ENCODE data around the gene POU2F2.

Gene POU2F2

GRCh38 chr19:42150364-42150763, 18.1 kb upstream of the POU2F2 start:
- peaks cover 73% of the 10 kb centered on the region for H3K27me3 Mint-ChIP-seq
- peaks cover 37% of the 10 kb centered on the region for H3K4me1 Mint-ChIP-seq
- H3K27ac Mint-ChIP-seq = no peak overlapping the region
- CTCF ChIA-PET = interaction anchor here (1.4 kb wide), 1 partner anchor 42 kb away, joined by 3 read pairs; no protein-coding TSS in a partner anchor
- no peak overlapping the region for H3K4me3 Mint-ChIP-seq
- no peak for DNase-seq
- no peaks in the 10 kb centered on the region for H3K36me3 Mint-ChIP-seq
- H3K9me3 Mint-ChIP-seq = no peaks in the 10 kb centered on the region

DNA sequence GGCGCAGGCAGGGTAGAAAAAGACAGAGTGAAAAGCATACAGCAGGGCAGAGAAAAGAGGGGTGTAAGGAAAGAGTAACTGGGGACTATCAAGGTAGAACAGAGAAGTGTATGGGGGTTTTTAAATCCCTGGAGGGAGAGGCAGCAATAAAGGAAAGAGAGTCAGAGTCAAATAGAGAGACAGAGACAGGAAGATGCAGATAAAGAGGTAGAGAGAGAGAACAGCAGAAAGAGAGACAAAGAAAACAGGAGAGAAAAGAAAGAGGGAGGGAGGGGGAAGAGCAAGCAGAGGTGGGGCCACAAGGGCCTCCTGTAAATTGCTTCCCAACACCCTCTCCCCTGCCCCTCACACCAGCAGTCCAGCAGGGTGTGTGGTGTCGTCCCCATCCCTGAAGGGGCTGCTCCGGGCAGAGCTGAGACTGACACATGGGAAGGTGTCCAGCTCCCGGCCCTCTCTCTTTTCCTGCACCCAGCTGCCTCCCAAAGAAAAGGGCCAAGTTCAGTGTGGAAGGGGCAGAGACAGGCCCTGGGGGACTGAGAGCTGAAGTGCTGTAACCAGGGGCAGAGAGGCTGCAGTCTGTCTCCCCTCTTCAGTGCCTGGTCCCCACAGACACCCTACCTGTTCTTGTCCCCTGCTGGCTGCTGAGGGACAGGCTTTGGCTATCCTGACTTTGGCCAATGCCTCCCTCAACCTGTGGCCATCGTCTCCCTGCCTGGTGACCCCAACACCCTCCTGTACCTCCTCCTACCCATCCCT, 17.4 kb upstream of the POU2F2 start:
- H3K4me3 Mint-ChIP-seq = no peak overlapping the region
- H3K9me3 Mint-ChIP-seq = no peaks in the 10 kb centered on the region
- peaks cover 69% of the 10 kb centered on the region for H3K27me3 Mint-ChIP-seq
- no peak for DNase-seq
- peaks cover 29% of the 10 kb centered on the region for H3K4me1 Mint-ChIP-seq
- CTCF ChIA-PET = interaction anchor here (0.7 to 1.4 kb wide), 2 partner anchors 9 to 41 kb away, joined by 3 read pairs; no protein-coding TSS in a partner anchor
- H3K36me3 Mint-ChIP-seq = no peaks in the 10 kb centered on the region
- no peak overlapping the region for H3K27ac Mint-ChIP-seq

- no peak overlapping the region for H3K27ac Mint-ChIP-seq
- peak; percentile 48 for DNase-seq
- H3K4me1 Mint-ChIP-seq = peaks cover 21% of the 10 kb centered on the region
- peaks cover 58% of the 10 kb centered on the region for H3K27me3 Mint-ChIP-seq
- no peak overlapping the region for H3K4me3 Mint-ChIP-seq
- CTCF ChIA-PET = interaction anchor here (0.6 kb wide), 1 partner anchor 16 kb away, joined by 3 read pairs; no protein-coding TSS in a partner anchor
- H3K9me3 Mint-ChIP-seq = no peaks in the 10 kb centered on the region
- no peaks in the 10 kb centered on the region for H3K36me3 Mint-ChIP-seq
These were observed 16.0 kb upstream of the POU2F2 start for GRCh38 chr19:42148266-42148665.

DNA sequence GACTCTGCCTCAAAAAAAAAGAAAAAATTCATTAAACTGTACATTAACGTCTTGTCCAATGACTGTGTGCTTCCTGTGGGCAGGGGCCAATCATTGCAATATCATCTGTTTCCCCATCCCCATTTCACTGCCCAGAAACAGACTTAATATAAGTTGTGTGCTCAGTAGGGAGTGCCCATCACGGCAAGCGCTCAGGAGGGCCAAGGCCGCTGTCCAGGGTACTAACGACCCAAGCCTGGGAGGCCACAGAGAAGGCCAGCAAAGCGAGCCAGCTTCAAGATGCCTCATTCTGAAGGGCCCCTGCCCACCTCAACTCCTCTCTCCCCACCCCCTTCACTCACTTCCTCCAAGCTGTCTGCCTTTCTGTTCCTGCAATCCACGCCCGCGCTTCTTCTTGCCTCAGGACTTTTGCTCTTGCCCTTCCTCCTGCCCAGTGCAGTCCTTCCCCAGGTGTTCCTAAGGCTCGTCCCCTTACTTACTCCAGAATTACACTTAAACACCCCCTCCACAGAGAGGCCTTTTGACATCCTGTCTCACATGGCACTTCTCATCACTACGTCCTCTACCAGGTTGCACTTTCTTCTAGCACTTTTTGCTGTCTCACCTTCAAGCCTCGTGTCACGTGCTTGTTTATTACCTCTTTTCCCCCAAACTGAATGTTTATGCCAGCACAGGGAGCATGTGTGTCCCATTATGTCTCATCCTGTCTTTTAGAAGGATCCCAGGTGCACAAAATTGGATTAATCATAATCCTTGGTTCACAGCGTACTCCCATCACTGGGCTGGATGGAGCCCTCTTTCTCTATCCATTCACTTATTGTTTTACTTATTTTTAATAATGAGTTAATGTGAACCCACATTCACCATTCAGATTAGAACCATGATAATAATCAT, 11.3 kb upstream of the POU2F2 start:
- H3K9me3 Mint-ChIP-seq = no peaks in the 10 kb centered on the region
- H3K4me3 Mint-ChIP-seq = no peak overlapping the region
- CTCF ChIA-PET = interaction anchor here (1.4 kb wide), 1 partner anchor 50 kb away, joined by 3 read pairs; no protein-coding TSS in a partner anchor
- peak; percentile 40 for DNase-seq
- peaks cover 41% of the 10 kb centered on the region for H3K27me3 Mint-ChIP-seq
- H3K27ac Mint-ChIP-seq = no peak overlapping the region
- H3K4me1 Mint-ChIP-seq = peaks cover 13% of the 10 kb centered on the region
- no peaks in the 10 kb centered on the region for H3K36me3 Mint-ChIP-seq

GRCh38 chr19:42140125-42140754, 8.0 kb upstream of the POU2F2 start:
- no peak overlapping the region for H3K27ac Mint-ChIP-seq
- CTCF ChIA-PET = interaction anchor here (0.6 to 2.3 kb wide), 7 partner anchors 9 to 91 kb away, joined by 3 to 7 read pairs (median 3); no protein-coding TSS in a partner anchor
- DNase-seq = peak; percentile 72
- no peaks in the 10 kb centered on the region for H3K9me3 Mint-ChIP-seq
- no peak overlapping the region for H3K4me3 Mint-ChIP-seq
- peaks cover 27% of the 10 kb centered on the region for H3K27me3 Mint-ChIP-seq
- peaks cover 16% of the 10 kb centered on the region for H3K4me1 Mint-ChIP-seq
- H3K36me3 Mint-ChIP-seq = peaks cover 4% of the 10 kb centered on the region

DNA sequence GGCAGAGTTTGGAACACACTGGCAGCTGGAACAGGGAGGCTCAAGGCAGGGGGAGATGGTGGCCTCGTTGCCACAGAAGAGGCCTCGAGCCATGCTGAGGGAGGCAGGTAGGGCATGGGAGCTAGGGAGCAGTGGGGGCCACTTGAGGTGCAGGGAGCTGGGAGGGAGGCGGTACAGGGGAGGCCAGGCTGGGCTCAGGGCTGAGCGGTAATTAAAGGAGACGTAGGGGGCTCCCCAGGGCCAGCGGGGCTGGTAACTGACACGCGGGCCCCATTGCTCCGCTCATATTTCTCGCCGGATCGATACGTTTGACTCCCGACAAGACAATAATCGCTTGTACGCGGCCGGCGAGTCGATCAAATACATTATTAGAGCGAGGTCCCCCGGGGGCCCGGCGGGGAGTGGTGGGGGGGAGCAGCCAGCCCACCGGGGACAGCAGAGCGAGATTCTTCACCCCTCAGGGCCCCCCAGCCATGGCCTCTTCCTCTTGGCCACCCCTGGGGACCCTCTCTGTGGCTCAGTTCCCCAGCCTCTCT, 2.4 kb upstream of the POU2F2 start:
- H3K36me3 Mint-ChIP-seq = peaks cover 4% of the 10 kb centered on the region
- no peaks in the 10 kb centered on the region for H3K9me3 Mint-ChIP-seq
- peaks cover 11% of the 10 kb centered on the region for H3K27me3 Mint-ChIP-seq
- H3K4me3 Mint-ChIP-seq = no peak overlapping the region
- no peak for DNase-seq
- no peak overlapping the region for H3K27ac Mint-ChIP-seq
- CTCF ChIA-PET = interaction anchor here (0.6 to 1.7 kb wide), 7 partner anchors 46 to 1821 kb away, joined by 3 to 7 read pairs (median 4); no protein-coding TSS in a partner anchor
- peaks cover 57% of the 10 kb centered on the region for H3K4me1 Mint-ChIP-seq

DNA sequence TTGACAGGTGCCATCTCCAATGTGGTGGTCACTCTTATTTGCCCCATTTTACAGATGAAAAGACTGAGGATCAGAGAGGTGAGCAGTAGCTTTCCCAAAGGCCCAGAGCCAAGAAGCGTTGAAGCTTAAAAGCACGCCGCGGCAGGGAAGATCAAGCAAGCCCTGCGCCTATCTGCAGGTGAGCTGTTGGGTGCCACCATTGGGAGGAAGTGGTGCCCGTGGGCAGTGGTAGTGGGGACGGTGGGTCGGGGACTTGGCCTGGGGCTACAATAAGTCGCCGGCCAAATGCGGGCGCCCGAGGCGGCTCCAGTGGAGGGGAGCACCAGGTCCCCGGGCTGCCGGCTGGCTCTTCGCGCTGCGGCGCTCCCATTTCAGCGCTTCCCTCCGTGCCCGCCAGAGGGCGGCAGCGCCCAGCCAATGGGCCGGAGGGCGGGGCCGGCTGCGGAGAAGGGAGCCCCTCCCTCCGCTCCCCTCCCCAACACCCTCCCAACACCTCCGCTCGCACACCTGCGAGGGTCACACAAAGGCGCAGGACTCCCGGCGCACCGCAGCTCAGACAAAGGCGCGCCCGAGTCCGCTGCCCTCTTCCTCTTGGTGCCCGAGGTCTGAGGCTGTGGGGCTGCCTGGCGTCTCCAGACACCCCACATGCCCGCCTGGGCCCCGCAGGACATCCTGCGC, 744 bp upstream of the POU2F2 start:
- Mint-ChIP-seq H3K27ac (peak overlapping the region; percentile 84), H3K4me3 (peak overlapping the region; percentile 78), H3K36me3 (peaks cover under 1% of the 10 kb centered on the region), H3K4me1 (peaks cover 65% of the 10 kb centered on the region), H3K9me3 (no peaks in the 10 kb centered on the region), H3K27me3 (peaks cover 4% of the 10 kb centered on the region)
- DNase-seq = peak; percentile 84
- CTCF ChIA-PET = interaction anchor here (0.7 to 2.7 kb wide), 22 partner anchors 9 to 308 kb away, joined by 3 to 51 read pairs (median 6); no protein-coding TSS in a partner anchor

DNA sequence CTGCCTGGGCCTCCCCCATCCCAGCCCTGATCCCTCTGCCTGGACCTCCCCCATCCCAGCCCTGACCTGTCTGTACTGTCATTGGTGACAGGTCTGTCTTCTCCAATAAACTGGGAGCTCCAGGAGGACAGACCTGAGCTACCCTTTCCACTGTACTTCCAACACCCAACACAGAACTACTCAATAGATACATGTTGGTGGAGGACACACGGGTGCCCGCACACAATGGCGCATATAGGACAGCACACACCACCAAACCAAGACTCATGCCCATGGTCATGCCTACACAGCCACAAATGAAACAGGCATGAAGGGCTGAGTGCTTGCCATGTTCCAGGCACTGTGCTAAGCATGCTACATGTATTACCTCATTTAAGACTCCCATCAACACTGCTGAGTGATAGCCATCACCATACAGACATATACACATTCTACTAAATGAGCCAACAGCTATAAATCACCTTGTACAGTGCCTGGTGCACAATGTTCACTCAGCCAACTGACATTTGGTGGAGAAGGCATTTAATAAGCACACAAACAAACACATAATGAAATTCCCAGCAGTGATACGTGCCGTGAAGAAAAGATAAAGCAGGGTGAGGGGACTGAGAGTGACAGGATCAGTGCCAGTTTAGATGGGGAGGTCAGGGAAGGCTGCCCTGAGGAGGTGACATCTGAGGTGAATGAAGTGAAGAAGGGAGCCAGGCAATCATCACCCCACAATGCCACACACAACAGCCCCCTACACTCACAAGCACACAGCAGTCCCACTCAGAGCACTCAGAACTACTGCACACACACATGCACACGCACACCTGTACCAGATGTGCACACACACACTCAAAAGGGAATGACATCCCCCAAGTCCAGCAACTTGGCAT, 857 bp downstream of the POU2F2 start:
- no peaks in the 10 kb centered on the region for H3K27me3 Mint-ChIP-seq
- no peaks in the 10 kb centered on the region for H3K36me3 Mint-ChIP-seq
- peak overlapping the region; percentile 78 for H3K4me3 Mint-ChIP-seq
- H3K9me3 Mint-ChIP-seq = no peaks in the 10 kb centered on the region
- peak overlapping the region; percentile 71 for H3K27ac Mint-ChIP-seq
- H3K4me1 Mint-ChIP-seq = peaks cover 65% of the 10 kb centered on the region
- CTCF ChIA-PET = interaction anchor here (1.5 to 2.7 kb wide), 5 partner anchors 21 to 289 kb away, joined by 4 to 51 read pairs (median 7); no protein-coding TSS in a partner anchor
- no peak for DNase-seq

GRCh38 chr19:42130254-42130573, 2.0 kb downstream of the POU2F2 start:
- Mint-ChIP-seq H3K4me3 (peak overlapping the region; percentile 27), H3K9me3 (no peaks in the 10 kb centered on the region), H3K4me1 (peaks cover 55% of the 10 kb centered on the region), H3K27me3 (no peaks in the 10 kb centered on the region), H3K36me3 (peaks cover 3% of the 10 kb centered on the region), H3K27ac (no peak overlapping the region)
- CTCF ChIA-PET = no interaction called here
- no peak for DNase-seq

DNA sequence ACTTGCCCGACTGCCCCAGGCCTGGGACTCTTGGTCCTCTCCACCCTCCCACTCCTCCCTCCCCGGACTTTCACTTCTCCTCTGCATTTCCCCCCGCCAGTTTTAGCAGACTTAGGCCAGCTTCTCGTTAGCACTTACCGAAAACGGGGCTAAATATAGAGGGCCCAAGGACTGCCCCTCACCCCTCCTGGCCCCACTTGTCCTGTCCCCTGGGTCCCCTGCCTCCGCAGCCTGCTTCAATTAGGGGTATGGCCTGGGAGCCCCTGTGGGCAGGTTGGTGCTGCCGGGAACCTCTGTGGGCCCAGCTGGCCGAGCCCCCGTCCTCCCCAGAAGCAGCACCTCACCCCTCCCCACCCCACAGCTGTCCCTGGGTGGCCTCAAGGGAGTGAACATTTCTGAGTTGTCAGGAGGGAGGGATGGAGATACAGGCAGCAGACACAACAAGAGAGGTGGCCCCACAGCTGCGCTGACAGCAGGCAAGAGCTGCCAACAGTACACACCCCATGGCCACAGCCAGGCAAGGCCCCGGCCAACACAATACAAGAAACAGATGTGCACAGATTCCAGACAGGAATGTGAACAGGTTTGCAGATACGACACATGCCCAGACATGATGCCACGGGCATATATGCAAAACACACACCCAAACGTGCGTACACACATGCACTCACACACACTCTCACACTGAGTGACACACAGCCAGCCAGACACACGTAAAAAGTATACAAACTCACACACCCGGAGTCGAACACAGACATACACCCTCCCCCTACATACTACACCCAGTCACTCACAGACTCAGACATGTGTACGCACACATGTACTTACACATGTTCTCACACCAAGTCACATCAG, 2.6 kb downstream of the POU2F2 start:
- Mint-ChIP-seq H3K27ac (peak overlapping the region; percentile 68), H3K4me3 (peak overlapping the region; percentile 2), H3K4me1 (peaks cover 52% of the 10 kb centered on the region), H3K36me3 (peaks cover 4% of the 10 kb centered on the region), H3K27me3 (no peaks in the 10 kb centered on the region), H3K9me3 (no peaks in the 10 kb centered on the region)
- no peak for DNase-seq
- CTCF ChIA-PET = interaction anchor here (0.8 kb wide), 1 partner anchor 21 kb away, joined by 3 read pairs; no protein-coding TSS in a partner anchor

GRCh38 chr19:42126574-42126973, 5.7 kb downstream of the POU2F2 start:
- Mint-ChIP-seq H3K27ac (no peak overlapping the region), H3K27me3 (no peaks in the 10 kb centered on the region), H3K4me3 (no peak overlapping the region), H3K9me3 (no peaks in the 10 kb centered on the region), H3K4me1 (peaks cover 53% of the 10 kb centered on the region), H3K36me3 (peaks cover 18% of the 10 kb centered on the region)
- no peak for DNase-seq
- CTCF ChIA-PET = interaction anchor here (0.9 to 1.1 kb wide), 2 partner anchors 18 to 58 kb away, joined by 3 read pairs; no protein-coding TSS in a partner anchor

GRCh38 chr19:42125536-42125935, 6.7 kb downstream of the POU2F2 start:
- Mint-ChIP-seq H3K36me3 (peaks cover 18% of the 10 kb centered on the region), H3K27me3 (no peaks in the 10 kb centered on the region), H3K4me3 (no peak overlapping the region), H3K4me1 (peaks cover 55% of the 10 kb centered on the region), H3K27ac (no peak overlapping the region), H3K9me3 (no peaks in the 10 kb centered on the region)
- CTCF ChIA-PET = interaction anchor here (4.8 kb wide), 1 partner anchor 16 kb away, joined by 42 read pairs; no protein-coding TSS in a partner anchor
- DNase-seq = no peak
